GM23338 (cell line): ENCODE results near the gene COQ10B.

ENCODE experiments used
- CREB1 ChIP-seq: fragments of 250-450 bp; sonication (Bioruptor Pico); IDR thresholded peaks from 2 replicates; pipeline ENCODE4 v1.5.0; 2020; ENCODE audit warnings: low read depth, mild to moderate bottlenecking, moderate library complexity
- ETS1 ChIP-seq: IDR thresholded peaks from 2 replicates; pipeline ENCODE4 v1.6.1; 2016; ENCODE audit warnings: antibody characterized with exemption
- EZH2 ChIP-seq: fragments of 200-600 bp; sonication (generic); IDR thresholded peaks from one replicate; pipeline ENCODE4 v1.8.0; 2017; ENCODE audit warnings: antibody characterized with exemption, mild to moderate bottlenecking, low read depth; ENCODE audit not compliant: unreplicated experiment
- EZH2phosphoT487 ChIP-seq: fragments of 200-600 bp; sonication (generic); IDR thresholded peaks from one replicate; pipeline ENCODE4 v1.8.1; 2018; ENCODE audit warnings: antibody characterized with exemption; ENCODE audit not compliant: unreplicated experiment
- JUNB ChIP-seq: IDR thresholded peaks from one replicate; pipeline ENCODE4 v1.6.1; 2016; ENCODE audit warnings: antibody characterized with exemption; ENCODE audit not compliant: unreplicated experiment
- NANOG ChIP-seq: IDR thresholded peaks from 2 replicates; pipeline ENCODE4 v1.6.1; 2016; ENCODE audit warnings: antibody characterized with exemption, borderline replicate concordance
- POLR2AphosphoS5 ChIP-seq: IDR thresholded peaks from 2 replicates; pipeline ENCODE4 v1.6.1; 2016; ENCODE audit warnings: antibody characterized with exemption, low read depth
- STAT1 ChIP-seq: IDR thresholded peaks from one replicate; pipeline ENCODE4 v1.6.1; 2016; ENCODE audit warnings: antibody characterized with exemption; ENCODE audit not compliant: unreplicated experiment
- ZNF331 ChIP-seq: fragments of 250-450 bp; sonication (Bioruptor Pico); IDR thresholded peaks from 2 replicates; pipeline ENCODE4 v1.5.0; 2020; ENCODE audit warnings: low read depth, mild to moderate bottlenecking, moderate library complexity
- TF ChIP-seq, protein P1 (sequence below), 2 experiments: fragments of 200-600 bp in 1 of 2; sonication (generic) in 1 of 2; conservative IDR thresholded peaks; 2 replicates each; pipeline versions ENCODE4 v1.5.1 to v1.6.1; 2016 to 2017; ENCODE audit warnings: antibody characterized with exemption in 2 of 2, low read depth in 2 of 2, mild to moderate bottlenecking in 2 of 2, moderate library complexity in 1 of 2
- TF ChIP-seq, protein P2 (sequence below): IDR thresholded peaks from one replicate; pipeline ENCODE4 v1.6.1; 2018; ENCODE audit warnings: antibody characterized with exemption; ENCODE audit not compliant: unreplicated experiment
- TF ChIP-seq, protein P3 (sequence below): fragments of 250-450 bp; sonication (Bioruptor Pico); IDR thresholded peaks from 2 replicates; pipeline ENCODE4 v1.5.0; 2020; ENCODE audit warnings: mild to moderate bottlenecking, moderate library complexity

DNA sequence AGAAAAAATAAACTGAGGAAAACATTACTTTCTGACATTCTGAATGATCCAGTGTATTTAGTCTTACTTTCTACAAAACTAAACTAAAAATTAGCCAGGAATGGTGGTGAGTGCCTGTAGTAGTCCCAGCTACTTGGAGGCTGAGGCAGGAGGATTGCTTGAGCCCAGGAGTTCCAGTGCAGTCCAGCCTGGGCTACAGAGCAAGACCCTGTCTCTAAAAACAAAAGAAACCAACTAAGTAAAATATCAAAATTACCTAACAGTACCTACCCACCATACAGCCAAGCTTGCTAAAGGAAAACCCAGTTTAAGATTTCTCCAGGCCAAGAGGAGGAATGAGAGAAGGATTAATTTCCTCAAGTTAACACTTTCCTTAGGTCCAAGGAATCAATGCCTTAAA is 43.3 kb downstream of the COQ10B start:
- TF ChIP-seq EZH2phosphoT487: no peak
- TF ChIP-seq, protein P1, sequence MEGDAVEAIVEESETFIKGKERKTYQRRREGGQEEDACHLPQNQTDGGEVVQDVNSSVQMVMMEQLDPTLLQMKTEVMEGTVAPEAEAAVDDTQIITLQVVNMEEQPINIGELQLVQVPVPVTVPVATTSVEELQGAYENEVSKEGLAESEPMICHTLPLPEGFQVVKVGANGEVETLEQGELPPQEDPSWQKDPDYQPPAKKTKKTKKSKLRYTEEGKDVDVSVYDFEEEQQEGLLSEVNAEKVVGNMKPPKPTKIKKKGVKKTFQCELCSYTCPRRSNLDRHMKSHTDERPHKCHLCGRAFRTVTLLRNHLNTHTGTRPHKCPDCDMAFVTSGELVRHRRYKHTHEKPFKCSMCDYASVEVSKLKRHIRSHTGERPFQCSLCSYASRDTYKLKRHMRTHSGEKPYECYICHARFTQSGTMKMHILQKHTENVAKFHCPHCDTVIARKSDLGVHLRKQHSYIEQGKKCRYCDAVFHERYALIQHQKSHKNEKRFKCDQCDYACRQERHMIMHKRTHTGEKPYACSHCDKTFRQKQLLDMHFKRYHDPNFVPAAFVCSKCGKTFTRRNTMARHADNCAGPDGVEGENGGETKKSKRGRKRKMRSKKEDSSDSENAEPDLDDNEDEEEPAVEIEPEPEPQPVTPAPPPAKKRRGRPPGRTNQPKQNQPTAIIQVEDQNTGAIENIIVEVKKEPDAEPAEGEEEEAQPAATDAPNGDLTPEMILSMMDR (conservative IDR thresholded peaks at IDR 0.05; ENCODE audit: low read depth in 2 of 2): no peak
- TF ChIP-seq, protein P2, sequence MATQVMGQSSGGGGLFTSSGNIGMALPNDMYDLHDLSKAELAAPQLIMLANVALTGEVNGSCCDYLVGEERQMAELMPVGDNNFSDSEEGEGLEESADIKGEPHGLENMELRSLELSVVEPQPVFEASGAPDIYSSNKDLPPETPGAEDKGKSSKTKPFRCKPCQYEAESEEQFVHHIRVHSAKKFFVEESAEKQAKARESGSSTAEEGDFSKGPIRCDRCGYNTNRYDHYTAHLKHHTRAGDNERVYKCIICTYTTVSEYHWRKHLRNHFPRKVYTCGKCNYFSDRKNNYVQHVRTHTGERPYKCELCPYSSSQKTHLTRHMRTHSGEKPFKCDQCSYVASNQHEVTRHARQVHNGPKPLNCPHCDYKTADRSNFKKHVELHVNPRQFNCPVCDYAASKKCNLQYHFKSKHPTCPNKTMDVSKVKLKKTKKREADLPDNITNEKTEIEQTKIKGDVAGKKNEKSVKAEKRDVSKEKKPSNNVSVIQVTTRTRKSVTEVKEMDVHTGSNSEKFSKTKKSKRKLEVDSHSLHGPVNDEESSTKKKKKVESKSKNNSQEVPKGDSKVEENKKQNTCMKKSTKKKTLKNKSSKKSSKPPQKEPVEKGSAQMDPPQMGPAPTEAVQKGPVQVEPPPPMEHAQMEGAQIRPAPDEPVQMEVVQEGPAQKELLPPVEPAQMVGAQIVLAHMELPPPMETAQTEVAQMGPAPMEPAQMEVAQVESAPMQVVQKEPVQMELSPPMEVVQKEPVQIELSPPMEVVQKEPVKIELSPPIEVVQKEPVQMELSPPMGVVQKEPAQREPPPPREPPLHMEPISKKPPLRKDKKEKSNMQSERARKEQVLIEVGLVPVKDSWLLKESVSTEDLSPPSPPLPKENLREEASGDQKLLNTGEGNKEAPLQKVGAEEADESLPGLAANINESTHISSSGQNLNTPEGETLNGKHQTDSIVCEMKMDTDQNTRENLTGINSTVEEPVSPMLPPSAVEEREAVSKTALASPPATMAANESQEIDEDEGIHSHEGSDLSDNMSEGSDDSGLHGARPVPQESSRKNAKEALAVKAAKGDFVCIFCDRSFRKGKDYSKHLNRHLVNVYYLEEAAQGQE: no peak
- TF ChIP-seq CREB1: no peak
- no peak for TF ChIP-seq EZH2
- TF ChIP-seq JUNB: no peak
- no peak for TF ChIP-seq POLR2AphosphoS5
- no peak for TF ChIP-seq ETS1
- no peak for TF ChIP-seq ZNF331 (CRISPR knock-in tag)
- TF ChIP-seq NANOG: no peak
- TF ChIP-seq, protein P3, sequence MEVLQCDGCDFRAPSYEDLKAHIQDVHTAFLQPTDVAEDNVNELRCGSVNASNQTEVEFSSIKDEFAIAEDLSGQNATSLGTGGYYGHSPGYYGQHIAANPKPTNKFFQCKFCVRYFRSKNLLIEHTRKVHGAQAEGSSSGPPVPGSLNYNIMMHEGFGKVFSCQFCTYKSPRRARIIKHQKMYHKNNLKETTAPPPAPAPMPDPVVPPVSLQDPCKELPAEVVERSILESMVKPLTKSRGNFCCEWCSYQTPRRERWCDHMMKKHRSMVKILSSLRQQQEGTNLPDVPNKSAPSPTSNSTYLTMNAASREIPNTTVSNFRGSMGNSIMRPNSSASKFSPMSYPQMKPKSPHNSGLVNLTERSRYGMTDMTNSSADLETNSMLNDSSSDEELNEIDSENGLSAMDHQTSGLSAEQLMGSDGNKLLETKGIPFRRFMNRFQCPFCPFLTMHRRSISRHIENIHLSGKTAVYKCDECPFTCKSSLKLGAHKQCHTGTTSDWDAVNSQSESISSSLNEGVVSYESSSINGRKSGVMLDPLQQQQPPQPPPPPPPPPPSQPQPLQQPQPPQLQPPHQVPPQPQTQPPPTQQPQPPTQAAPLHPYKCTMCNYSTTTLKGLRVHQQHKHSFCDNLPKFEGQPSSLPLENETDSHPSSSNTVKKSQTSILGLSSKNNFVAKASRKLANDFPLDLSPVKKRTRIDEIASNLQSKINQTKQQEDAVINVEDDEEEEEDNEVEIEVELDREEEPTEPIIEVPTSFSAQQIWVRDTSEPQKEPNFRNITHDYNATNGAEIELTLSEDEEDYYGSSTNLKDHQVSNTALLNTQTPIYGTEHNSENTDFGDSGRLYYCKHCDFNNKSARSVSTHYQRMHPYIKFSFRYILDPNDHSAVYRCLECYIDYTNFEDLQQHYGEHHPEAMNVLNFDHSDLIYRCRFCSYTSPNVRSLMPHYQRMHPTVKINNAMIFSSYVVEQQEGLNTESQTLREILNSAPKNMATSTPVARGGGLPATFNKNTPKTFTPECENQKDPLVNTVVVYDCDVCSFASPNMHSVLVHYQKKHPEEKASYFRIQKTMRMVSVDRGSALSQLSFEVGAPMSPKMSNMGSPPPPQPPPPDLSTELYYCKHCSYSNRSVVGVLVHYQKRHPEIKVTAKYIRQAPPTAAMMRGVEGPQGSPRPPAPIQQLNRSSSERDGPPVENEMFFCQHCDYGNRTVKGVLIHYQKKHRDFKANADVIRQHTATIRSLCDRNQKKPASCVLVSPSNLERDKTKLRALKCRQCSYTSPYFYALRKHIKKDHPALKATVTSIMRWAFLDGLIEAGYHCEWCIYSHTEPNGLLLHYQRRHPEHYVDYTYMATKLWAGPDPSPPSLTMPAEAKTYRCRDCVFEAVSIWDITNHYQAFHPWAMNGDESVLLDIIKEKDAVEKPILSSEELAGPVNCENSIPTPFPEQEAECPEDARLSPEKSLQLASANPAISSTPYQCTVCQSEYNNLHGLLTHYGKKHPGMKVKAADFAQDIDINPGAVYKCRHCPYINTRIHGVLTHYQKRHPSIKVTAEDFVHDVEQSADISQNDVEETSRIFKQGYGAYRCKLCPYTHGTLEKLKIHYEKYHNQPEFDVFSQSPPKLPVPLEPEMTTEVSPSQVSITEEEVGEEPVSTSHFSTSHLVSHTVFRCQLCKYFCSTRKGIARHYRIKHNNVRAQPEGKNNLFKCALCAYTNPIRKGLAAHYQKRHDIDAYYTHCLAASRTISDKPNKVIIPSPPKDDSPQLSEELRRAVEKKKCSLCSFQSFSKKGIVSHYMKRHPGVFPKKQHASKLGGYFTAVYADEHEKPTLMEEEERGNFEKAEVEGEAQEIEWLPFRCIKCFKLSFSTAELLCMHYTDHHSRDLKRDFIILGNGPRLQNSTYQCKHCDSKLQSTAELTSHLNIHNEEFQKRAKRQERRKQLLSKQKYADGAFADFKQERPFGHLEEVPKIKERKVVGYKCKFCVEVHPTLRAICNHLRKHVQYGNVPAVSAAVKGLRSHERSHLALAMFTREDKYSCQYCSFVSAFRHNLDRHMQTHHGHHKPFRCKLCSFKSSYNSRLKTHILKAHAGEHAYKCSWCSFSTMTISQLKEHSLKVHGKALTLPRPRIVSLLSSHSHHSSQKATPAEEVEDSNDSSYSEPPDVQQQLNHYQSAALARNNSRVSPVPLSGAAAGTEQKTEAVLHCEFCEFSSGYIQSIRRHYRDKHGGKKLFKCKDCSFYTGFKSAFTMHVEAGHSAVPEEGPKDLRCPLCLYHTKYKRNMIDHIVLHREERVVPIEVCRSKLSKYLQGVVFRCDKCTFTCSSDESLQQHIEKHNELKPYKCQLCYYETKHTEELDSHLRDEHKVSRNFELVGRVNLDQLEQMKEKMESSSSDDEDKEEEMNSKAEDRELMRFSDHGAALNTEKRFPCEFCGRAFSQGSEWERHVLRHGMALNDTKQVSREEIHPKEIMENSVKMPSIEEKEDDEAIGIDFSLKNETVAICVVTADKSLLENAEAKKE: no peak
- no peak for TF ChIP-seq STAT1
